ENCODE results near the gene BSDC1. TPM values are rescaled to one million over a fixed set of nuclear protein-coding genes. Genes with fewer than 3 reads are reported as not detected.

The BSDC1 gene
- total RNA-seq, 1 experiment from 2014 or later: 64.9 TPM

DNA sequence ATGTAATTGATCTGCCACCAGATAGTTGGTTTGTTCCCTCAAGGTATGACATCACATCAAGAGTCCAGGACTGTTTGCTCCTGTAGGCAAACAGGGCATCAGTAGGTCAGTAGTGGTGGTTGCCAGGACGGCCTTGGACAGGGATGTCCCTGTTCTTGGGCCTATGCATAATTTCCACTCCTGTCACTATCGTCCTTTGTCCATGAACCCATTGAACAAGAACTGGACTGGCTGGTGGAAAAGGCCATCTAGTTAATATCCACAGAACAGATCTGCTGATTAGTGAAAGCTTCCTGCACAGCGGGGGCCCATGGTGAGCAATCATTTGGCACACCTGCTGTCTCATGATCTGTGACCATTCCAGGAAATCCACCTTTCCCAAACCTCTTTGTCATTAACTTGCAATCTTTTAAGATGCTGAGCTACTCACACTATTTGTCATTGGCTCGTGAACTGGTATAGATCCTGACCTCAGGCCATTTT lies 12.4 kb upstream of the BSDC1 start:
- ChIA-PET POLR2A (interaction anchor here (0.5 kb wide), 1 partner anchor 95 kb away, joined by 5 read pairs; no protein-coding TSS in a partner anchor), CTCF (interaction anchor here (0.7 kb wide), 1 partner anchor 488 kb away, joined by 6 read pairs; no protein-coding TSS in a partner anchor)
- Histone ChIP-seq H3K4me3 (ENCODE audit: low read depth in 2 of 2, low read length in 2 of 2) (no peak overlapping the region), H3K9me3 (ENCODE audit: control insufficient read depth, insufficient read depth, low read depth, low read length) (no peaks in the 10 kb centered on the region), H3K27me3 (ENCODE audit: control insufficient read depth, insufficient read depth, low read length) (no peaks in the 10 kb centered on the region), H3K36me3 (ENCODE audit: control insufficient read depth, insufficient read depth, low read length) (no peaks in the 10 kb centered on the region), H3K4me1 (ENCODE audit: control insufficient read depth, insufficient read depth, low read length) (no peaks in the 10 kb centered on the region), H3K27ac (ENCODE audit: low read length) (no peak overlapping the region)
- ATAC-seq (no peak), DNase-seq (ENCODE audit: low read depth, low spot score) (no peak)
- intact Hi-C loops (cut with micrococcal nuclease; ENCODE audit: unreplicated experiment) (no loop called here), in situ Hi-C loops (cut with HindIII; ENCODE audit: low pct_unique_long_range_greater_than_20kb, low sequenced_read_pairs) (no loop called here)
- no TSS peak for BruUV-seq (replicated peaks)
- no peak for TF ChIP-seq TCF7L2 (IDR thresholded peaks at IDR 0.05; ENCODE audit: low read depth, low read length)
- TF ChIP-seq POLR2AphosphoS5 (IDR thresholded peaks at IDR 0.05; ENCODE audit: low read depth, low read length): no peak
- TF ChIP-seq, protein P1, sequence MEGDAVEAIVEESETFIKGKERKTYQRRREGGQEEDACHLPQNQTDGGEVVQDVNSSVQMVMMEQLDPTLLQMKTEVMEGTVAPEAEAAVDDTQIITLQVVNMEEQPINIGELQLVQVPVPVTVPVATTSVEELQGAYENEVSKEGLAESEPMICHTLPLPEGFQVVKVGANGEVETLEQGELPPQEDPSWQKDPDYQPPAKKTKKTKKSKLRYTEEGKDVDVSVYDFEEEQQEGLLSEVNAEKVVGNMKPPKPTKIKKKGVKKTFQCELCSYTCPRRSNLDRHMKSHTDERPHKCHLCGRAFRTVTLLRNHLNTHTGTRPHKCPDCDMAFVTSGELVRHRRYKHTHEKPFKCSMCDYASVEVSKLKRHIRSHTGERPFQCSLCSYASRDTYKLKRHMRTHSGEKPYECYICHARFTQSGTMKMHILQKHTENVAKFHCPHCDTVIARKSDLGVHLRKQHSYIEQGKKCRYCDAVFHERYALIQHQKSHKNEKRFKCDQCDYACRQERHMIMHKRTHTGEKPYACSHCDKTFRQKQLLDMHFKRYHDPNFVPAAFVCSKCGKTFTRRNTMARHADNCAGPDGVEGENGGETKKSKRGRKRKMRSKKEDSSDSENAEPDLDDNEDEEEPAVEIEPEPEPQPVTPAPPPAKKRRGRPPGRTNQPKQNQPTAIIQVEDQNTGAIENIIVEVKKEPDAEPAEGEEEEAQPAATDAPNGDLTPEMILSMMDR (IDR thresholded peaks at IDR 0.05): no peak
- TF ChIP-seq SIN3A (IDR thresholded peaks at IDR 0.05; ENCODE audit: borderline replicate concordance, insufficient read depth, low read depth, low read length): no peak
- TF ChIP-seq, protein P2, sequence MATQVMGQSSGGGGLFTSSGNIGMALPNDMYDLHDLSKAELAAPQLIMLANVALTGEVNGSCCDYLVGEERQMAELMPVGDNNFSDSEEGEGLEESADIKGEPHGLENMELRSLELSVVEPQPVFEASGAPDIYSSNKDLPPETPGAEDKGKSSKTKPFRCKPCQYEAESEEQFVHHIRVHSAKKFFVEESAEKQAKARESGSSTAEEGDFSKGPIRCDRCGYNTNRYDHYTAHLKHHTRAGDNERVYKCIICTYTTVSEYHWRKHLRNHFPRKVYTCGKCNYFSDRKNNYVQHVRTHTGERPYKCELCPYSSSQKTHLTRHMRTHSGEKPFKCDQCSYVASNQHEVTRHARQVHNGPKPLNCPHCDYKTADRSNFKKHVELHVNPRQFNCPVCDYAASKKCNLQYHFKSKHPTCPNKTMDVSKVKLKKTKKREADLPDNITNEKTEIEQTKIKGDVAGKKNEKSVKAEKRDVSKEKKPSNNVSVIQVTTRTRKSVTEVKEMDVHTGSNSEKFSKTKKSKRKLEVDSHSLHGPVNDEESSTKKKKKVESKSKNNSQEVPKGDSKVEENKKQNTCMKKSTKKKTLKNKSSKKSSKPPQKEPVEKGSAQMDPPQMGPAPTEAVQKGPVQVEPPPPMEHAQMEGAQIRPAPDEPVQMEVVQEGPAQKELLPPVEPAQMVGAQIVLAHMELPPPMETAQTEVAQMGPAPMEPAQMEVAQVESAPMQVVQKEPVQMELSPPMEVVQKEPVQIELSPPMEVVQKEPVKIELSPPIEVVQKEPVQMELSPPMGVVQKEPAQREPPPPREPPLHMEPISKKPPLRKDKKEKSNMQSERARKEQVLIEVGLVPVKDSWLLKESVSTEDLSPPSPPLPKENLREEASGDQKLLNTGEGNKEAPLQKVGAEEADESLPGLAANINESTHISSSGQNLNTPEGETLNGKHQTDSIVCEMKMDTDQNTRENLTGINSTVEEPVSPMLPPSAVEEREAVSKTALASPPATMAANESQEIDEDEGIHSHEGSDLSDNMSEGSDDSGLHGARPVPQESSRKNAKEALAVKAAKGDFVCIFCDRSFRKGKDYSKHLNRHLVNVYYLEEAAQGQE (IDR thresholded peaks at IDR 0.05; ENCODE audit: insufficient read depth in 1 of 2, low read depth in 2 of 2, low read length in 1 of 2): no peak

DNA sequence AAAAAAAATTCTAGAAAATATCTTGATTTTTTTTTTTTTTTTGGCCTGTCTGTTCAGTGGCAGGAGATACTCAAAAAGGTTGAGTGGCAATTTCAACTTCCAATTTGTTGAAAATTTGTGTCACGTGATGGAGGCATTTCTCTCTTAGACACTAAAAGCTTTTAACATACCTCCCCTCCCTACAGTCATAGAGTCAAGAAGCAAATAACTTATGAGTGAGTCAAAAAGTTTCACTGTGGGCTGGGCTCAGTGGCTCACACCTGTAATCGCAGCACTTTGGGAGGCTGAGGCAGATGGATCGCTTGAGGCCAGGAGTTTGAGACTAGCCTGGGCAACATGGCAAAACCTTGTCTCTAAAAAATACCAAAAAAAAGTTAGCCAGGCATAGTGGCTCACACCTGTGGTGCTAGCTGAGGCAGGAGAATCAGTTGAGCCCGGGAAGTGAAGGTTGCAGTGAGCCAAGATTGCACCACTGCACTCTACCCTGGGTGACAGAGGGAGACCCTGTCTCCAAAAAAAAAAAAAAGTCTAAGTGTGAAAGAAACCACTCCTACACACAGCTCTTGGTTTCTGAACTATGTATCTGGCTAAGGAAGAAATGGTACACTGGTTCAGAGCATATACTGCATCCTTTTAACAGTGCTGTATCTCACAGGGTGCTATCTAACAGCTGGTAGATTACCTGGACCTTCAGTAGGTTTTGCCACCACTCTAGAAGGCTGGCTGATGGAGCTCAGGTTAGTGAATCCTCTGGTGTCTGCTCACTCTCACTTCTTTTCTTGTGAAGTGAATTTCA lies 11.6 kb upstream of the BSDC1 start:
- DNase-seq (ENCODE audit: low read depth, low spot score): no peak
- Histone ChIP-seq H3K4me3 (ENCODE audit: low read depth in 2 of 2, low read length in 2 of 2) (no peak overlapping the region), H3K4me1 (ENCODE audit: control insufficient read depth, insufficient read depth, low read length) (no peaks in the 10 kb centered on the region), H3K27ac (ENCODE audit: low read length) (no peak overlapping the region), H3K36me3 (ENCODE audit: control insufficient read depth, insufficient read depth, low read length) (no peaks in the 10 kb centered on the region), H3K9me3 (ENCODE audit: control insufficient read depth, insufficient read depth, low read depth, low read length) (no peaks in the 10 kb centered on the region), H3K27me3 (ENCODE audit: control insufficient read depth, insufficient read depth, low read length) (no peaks in the 10 kb centered on the region)
- TF ChIP-seq POLR2AphosphoS5 (IDR thresholded peaks at IDR 0.05; ENCODE audit: low read depth, low read length) (no peak), SIN3A (IDR thresholded peaks at IDR 0.05; ENCODE audit: borderline replicate concordance, insufficient read depth, low read depth, low read length) (no peak), TCF7L2 (IDR thresholded peaks at IDR 0.05; ENCODE audit: low read depth, low read length) (no peak)
- TF ChIP-seq, protein P1 (IDR thresholded peaks at IDR 0.05): no peak
- TF ChIP-seq, protein P2 (IDR thresholded peaks at IDR 0.05; ENCODE audit: insufficient read depth in 1 of 2, low read depth in 2 of 2, low read length in 1 of 2): no peak
- ATAC-seq: 0 out of 2 replicates have a peak, but pooled peaks have one; percentile 17
- no TSS peak for BruUV-seq (replicated peaks)
- in situ Hi-C loops (cut with HindIII; ENCODE audit: low pct_unique_long_range_greater_than_20kb, low sequenced_read_pairs) (no loop called here), intact Hi-C loops (cut with micrococcal nuclease; ENCODE audit: unreplicated experiment) (no loop called here)
- ChIA-PET POLR2A (no interaction called here), CTCF (interaction anchor here (0.7 kb wide), 1 partner anchor 489 kb away, joined by 6 read pairs; no protein-coding TSS in a partner anchor)
